Prostate gland (tissue), 2 donors: ENCODE measurements around the gene SMPD1.

Experiments
- CTCF ChIP-seq, 4 experiments: fragments of 200-600 bp in 2 of 4; fragments of 450-650 bp in 2 of 4; sonication (generic) in 2 of 4; IDR thresholded peaks; 1 replicate in 3 of 4; 2 replicates in 1 of 4; pipeline ENCODE4 v1.5.1; 2016 to 2019; ENCODE audit warnings: antibody characterized with exemption in 4 of 4, mild to moderate bottlenecking in 2 of 4, moderate library complexity in 2 of 4
- POLR2A ChIP-seq: fragments of 450-650 bp; IDR thresholded peaks from one replicate; pipeline ENCODE4 v1.6.1; 2016; ENCODE audit warnings: antibody characterized with exemption, mild to moderate bottlenecking
- POLR2AphosphoS5 ChIP-seq: sonication (generic); formaldehyde crosslinking; IDR thresholded peaks from one replicate; pipeline ENCODE4 v1.6.1; 2017; ENCODE audit warnings: antibody characterized with exemption

DNA sequence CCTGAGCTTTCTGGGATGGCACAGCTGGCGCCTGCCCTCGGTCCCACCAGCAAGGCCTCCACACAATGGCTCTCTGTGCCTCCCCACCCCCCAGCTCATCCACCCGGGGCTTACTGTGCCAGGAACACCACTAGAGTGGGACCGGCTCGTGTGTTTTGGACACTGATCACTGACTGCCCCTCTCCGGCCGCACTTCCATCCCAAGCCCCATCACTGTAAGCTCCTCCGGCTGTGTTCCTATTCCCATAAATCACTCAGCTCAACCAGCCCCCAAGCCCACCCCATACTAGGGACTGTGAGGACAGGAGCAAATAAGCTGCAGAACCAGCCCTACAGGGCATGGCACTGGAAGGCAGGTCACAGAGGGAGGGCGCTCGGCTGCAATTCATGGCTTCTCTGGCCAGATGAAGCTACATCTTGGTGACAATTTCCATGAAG, 21.3 kb downstream of the SMPD1 start:
- TF ChIP-seq CTCF (IDR thresholded peaks at IDR 0.05) (no peak), POLR2A (no peak), POLR2AphosphoS5 (no peak)
